Lung (tissue), 12 donors: ENCODE measurements around the gene IL31RA. TPM values are rescaled to one million over a fixed set of nuclear protein-coding genes. Genes with fewer than 3 reads are reported as not detected.

Experiments used
- ATAC-seq: fragments of 200-7000 bp; cut with Tn5 transposase; one replicate; pipeline ENCODE4 v1.9.1; 2020; ENCODE audit warnings: moderate number of reproducible peaks; ENCODE audit not compliant: insufficient read depth, low FRiP score
- DNase-seq, 3 donors: peaks; one replicate each; pipeline ENCODE4 v3.0.0-alpha.2; 2013 to 2017
- H3K27ac ChIP-seq, 2 donors: one replicate each; pipeline ENCODE4 v1.5.1; 2013; ENCODE audit warnings: mild to moderate bottlenecking in 2 of 2, moderate library complexity in 2 of 2, control low read depth in 1 of 2, inconsistent platforms in 1 of 2, low read depth in 1 of 2, low read length in 1 of 2
- H3K27me3 ChIP-seq, 3 donors: one replicate each; pipeline ENCODE4 v1.5.1; 2013; ENCODE audit warnings: low read length in 2 of 3; ENCODE audit not compliant: control insufficient read depth in 3 of 3, insufficient read depth in 3 of 3
- H3K36me3 ChIP-seq, 4 donors: one replicate each; pipeline ENCODE4 v1.5.1; 2013; ENCODE audit warnings: low read length in 4 of 4, mild to moderate bottlenecking in 1 of 4, moderate library complexity in 1 of 4; ENCODE audit not compliant: control insufficient read depth in 4 of 4, insufficient read depth in 4 of 4
- H3K4me1 ChIP-seq, 5 donors: one replicate each; pipeline ENCODE4 v1.5.1; 2013; ENCODE audit warnings: low read length in 5 of 5, mild to moderate bottlenecking in 2 of 5, moderate library complexity in 1 of 5; ENCODE audit not compliant: control insufficient read depth in 5 of 5, insufficient read depth in 5 of 5
- H3K4me3 ChIP-seq: one replicate; pipeline ENCODE4 v1.5.1; 2013; ENCODE audit warnings: mild to moderate bottlenecking, control low read depth, moderate library complexity
- H3K9ac ChIP-seq, 2 donors: one replicate each; pipeline ENCODE4 v1.5.1; 2013; ENCODE audit warnings: low read length in 2 of 2, control low read depth in 1 of 2; ENCODE audit not compliant: insufficient read depth in 1 of 2
- H3K9me3 ChIP-seq, 4 donors: one replicate each; pipeline ENCODE4 v1.5.1; 2013; ENCODE audit warnings: low read length in 3 of 4, mild to moderate bottlenecking in 1 of 4, moderate library complexity in 1 of 4; ENCODE audit not compliant: control insufficient read depth in 4 of 4, insufficient read depth in 3 of 4
- WGBS, 2 donors: extraction: QIAGEN DNeasy Blood & Tissue Kit; methylation state at CpG; one replicate each; pipeline ENCODE4 v1.1.7; 2013; 5-methylcytosine and 5-hydroxymethylcytosine counted together
- polyA plus RNA-seq, 2 donors: library from polyadenylated mRNA; stranded (reverse); fragments of 200-250 nt; gene quantifications; one replicate each; pipeline ENCODE4 v1.2.1, GENCODE V29; 2013
- total RNA-seq, 2 donors: library from RNA; depleted of rRNA in 1 of 2; stranded (reverse); fragments of >200 nt in 1 of 2; gene quantifications; one replicate each; pipeline ENCODE4 v1.2.1, GENCODE V29; 2014 to 2021
- TF ChIP-seq, protein P1 (sequence below): IDR thresholded peaks from 2 replicates; pipeline ENCODE4 v1.5.1; 2012; ENCODE audit warnings: mild to moderate bottlenecking; ENCODE audit errors: control extremely low read depth, extremely low read depth
- donor health status: control.
- donor health status: control.
- donor health status: Bipolar disorder and iron deficiency.
- donor health status: healthy.
- donor health status: DM: yes; HTN: yes; CAD: no.

Gene IL31RA
- total and polyA plus RNA-seq, 4 donors = 0.04 to 0.21 (median 0.11) TPM

- Histone ChIP-seq H3K9me3 (no peaks in the 10 kb centered on the region), H3K27me3 (no peaks in the 10 kb centered on the region), H3K4me3 (no peak overlapping the region), H3K36me3 (no peaks in the 10 kb centered on the region), H3K9ac (no peak overlapping the region), H3K27ac (no peak overlapping the region), H3K4me1 (no peaks in the 10 kb centered on the region)
- WGBS, 2 donors = 55 to 62% methylated on average over 19 of the region's 19 CpGs
- TF ChIP-seq, protein P1, sequence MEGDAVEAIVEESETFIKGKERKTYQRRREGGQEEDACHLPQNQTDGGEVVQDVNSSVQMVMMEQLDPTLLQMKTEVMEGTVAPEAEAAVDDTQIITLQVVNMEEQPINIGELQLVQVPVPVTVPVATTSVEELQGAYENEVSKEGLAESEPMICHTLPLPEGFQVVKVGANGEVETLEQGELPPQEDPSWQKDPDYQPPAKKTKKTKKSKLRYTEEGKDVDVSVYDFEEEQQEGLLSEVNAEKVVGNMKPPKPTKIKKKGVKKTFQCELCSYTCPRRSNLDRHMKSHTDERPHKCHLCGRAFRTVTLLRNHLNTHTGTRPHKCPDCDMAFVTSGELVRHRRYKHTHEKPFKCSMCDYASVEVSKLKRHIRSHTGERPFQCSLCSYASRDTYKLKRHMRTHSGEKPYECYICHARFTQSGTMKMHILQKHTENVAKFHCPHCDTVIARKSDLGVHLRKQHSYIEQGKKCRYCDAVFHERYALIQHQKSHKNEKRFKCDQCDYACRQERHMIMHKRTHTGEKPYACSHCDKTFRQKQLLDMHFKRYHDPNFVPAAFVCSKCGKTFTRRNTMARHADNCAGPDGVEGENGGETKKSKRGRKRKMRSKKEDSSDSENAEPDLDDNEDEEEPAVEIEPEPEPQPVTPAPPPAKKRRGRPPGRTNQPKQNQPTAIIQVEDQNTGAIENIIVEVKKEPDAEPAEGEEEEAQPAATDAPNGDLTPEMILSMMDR = no peak
- ATAC-seq = peak; percentile 38
- DNase-seq = no peak
Measured at GRCh38 chr5:55903121-55903701, 52.1 kb downstream of the IL31RA start.

DNA sequence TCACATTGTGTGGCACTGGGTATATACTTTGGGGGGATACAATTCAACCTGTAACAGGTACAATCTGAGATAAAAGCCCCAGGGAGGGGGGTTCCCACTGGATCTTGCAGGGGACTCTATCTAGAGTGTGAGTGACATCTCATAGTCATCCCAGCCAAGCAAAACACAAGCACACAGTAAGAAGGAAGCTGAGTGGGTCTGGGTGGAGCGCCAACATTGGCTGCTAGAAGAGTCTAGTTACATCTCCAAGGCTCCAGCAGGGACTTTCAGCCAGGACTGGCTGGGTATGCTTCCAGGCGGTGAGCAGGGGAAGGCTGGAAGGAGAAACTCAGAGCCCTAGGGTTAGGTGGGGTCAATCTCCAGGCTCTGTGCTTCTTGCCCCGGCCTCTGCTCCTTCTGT, 53.0 kb downstream of the IL31RA start:
- Histone ChIP-seq H3K27me3 (no peaks in the 10 kb centered on the region), H3K4me1 (no peaks in the 10 kb centered on the region), H3K9me3 (no peaks in the 10 kb centered on the region), H3K27ac (no peak overlapping the region), H3K9ac (no peak overlapping the region), H3K4me3 (no peak overlapping the region), H3K36me3 (no peaks in the 10 kb centered on the region)
- DNase-seq (no peak), ATAC-seq (no peak)
- WGBS, 2 donors = 90 to 91% methylated on average over 3 of the region's 3 CpGs
- TF ChIP-seq, protein P1 = no peak

DNA sequence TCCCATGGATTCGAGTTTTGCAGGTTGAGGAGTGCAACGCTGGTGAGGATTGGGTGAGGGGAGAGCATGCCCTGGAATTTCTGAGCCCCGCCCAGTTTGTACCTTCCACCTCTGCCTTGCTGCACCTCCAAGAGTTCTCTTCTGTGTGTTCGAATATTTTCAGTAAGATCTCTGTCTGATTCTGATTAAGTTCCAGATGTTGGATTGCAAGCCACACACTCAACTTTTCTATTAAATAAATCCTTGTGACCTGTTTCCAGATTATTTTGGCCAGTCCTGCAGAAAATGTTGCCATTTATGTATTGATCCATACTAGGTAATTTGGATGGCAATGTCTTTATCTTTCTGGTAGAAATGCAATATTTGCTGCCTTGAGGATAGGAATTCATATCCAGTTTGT, 54.1 kb downstream of the IL31RA start:
- Histone ChIP-seq H3K9me3 (no peaks in the 10 kb centered on the region), H3K27ac (no peak overlapping the region), H3K9ac (no peak overlapping the region), H3K4me1 (no peaks in the 10 kb centered on the region), H3K4me3 (no peak overlapping the region), H3K36me3 (no peaks in the 10 kb centered on the region), H3K27me3 (no peaks in the 10 kb centered on the region)
- no peak for DNase-seq
- TF ChIP-seq, protein P1 = no peak
- WGBS, 2 donors = 67 to 89% methylated on average over 4 of the region's 4 CpGs
- no peak for ATAC-seq

DNA sequence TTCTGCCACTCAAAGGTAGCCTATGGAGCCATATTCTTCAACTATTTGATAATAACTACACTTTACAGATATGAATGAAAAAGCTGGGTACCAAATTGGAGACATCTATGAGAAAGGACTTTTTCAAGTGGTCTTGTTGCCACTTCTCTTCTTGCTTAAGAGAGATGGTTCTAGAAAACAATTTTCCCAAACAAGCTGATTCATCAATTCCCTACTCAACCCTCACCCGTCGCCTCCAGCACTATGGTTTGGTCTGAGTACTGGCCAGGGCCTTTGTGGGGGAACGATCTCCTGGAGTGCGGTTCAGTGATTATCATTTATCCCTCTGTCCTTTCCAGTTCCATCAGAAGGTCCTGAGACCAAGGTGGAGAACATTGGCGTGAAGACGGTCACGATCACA, 56.8 kb downstream of the IL31RA start:
- Histone ChIP-seq H3K4me3 (no peak overlapping the region), H3K27me3 (no peaks in the 10 kb centered on the region), H3K36me3 (no peaks in the 10 kb centered on the region), H3K9ac (no peak overlapping the region), H3K27ac (no peak overlapping the region), H3K9me3 (no peaks in the 10 kb centered on the region), H3K4me1 (no peaks in the 10 kb centered on the region)
- TF ChIP-seq, protein P1 = no peak
- ATAC-seq (no peak), DNase-seq (no peak)
- whole genome bisulfite sequencing, 2 donors = 97 to 99% methylated on average over 7 of the region's 7 CpGs
